Natural killer cell (primary cell): Measurements from ENCODE around the gene NAT16. TPM values are rescaled to one million over a fixed set of nuclear protein-coding genes. Genes with fewer than 3 reads are reported as not detected.
A peak's percentile ranks its signal among the peaks of the same experiment; 100 is the strongest.

ENCODE experiments used
- ATAC-seq, 3 donors: fragments of 150-1000 bp in 2 of 3; fragments of 200-7000 bp in 1 of 3; cut with Tn5 transposase; 1 replicate in 1 of 3; 2 replicates in 2 of 3; pipeline ENCODE4 v1.10.0; 2021; ENCODE audit warnings: mild to moderate bottlenecking in 2 of 3, moderate library complexity in 2 of 3
- DNase-seq, 2 donors: peaks; one replicate each; pipeline versions ENCODE4 v3.0.0 to v3.0.0-alpha.2; 2013 to 2021; ENCODE audit warnings: mixed read lengths in 1 of 2
- H3K27ac ChIP-seq: one replicate; pipeline ENCODE4 v1.5.1; 2013; ENCODE audit warnings: mild to moderate bottlenecking, low read length
- H3K27me3 ChIP-seq: one replicate; pipeline ENCODE4 v1.6.1; 2013; ENCODE audit warnings: low read length; ENCODE audit not compliant: control insufficient read depth, insufficient read depth
- H3K36me3 ChIP-seq: one replicate; pipeline ENCODE4 v1.6.1; 2013; ENCODE audit warnings: low read length; ENCODE audit not compliant: control insufficient read depth, insufficient read depth
- H3K4me1 ChIP-seq: one replicate; pipeline ENCODE4 v1.6.1; 2013; ENCODE audit warnings: low read length; ENCODE audit not compliant: control insufficient read depth, insufficient read depth
- H3K4me3 ChIP-seq: one replicate; pipeline ENCODE4 v1.5.1; 2013; ENCODE audit warnings: low read length
- H3K9me3 ChIP-seq: one replicate; pipeline ENCODE4 v1.6.1; 2013; ENCODE audit warnings: low read length; ENCODE audit not compliant: control insufficient read depth, insufficient read depth
- H3K27ac Mint-ChIP-seq, 2 donors: one replicate each; pipeline ENCODE4 v1.8.0; 2022; ENCODE audit warnings: mild to moderate bottlenecking in 2 of 2, mixed read lengths in 2 of 2, moderate library complexity in 1 of 2
- H3K27me3 Mint-ChIP-seq, 2 donors: one replicate each; pipeline ENCODE4 v1.8.0; 2022; ENCODE audit warnings: low read depth in 2 of 2, mixed read lengths in 2 of 2
- H3K36me3 Mint-ChIP-seq: one replicate; pipeline ENCODE4 v1.8.0; 2022; ENCODE audit warnings: mixed read lengths
- H3K4me1 Mint-ChIP-seq, 2 donors: one replicate each; pipeline ENCODE4 v1.8.0; 2022; ENCODE audit warnings: mixed read lengths in 2 of 2
- H3K4me3 Mint-ChIP-seq: one replicate; pipeline ENCODE4 v1.8.0; 2022; ENCODE audit warnings: mild to moderate bottlenecking, moderate library complexity, mixed read lengths
- H3K9me3 Mint-ChIP-seq, 2 donors: one replicate each; pipeline ENCODE4 v1.8.0; 2022; ENCODE audit warnings: mixed read lengths in 2 of 2
- CTCF ChIP-seq: fragments of 200-600 bp; IDR thresholded peaks from one replicate; pipeline ENCODE4 v1.8.0; 2022; ENCODE audit warnings: antibody characterized with exemption
- WGBS: methylation state at CpG from one replicate; pipeline ENCODE4 v1.1.7; 2013; ENCODE audit warnings: missing lambda C conversion rate; ENCODE audit not compliant: insufficient coverage; 5-methylcytosine and 5-hydroxymethylcytosine counted together
- intact Hi-C: fragments of 100-400 bp; cut with micrococcal nuclease; formaldehyde crosslinking; loops from one replicate; pipeline ENCODE4 v1.14.2; 2022
- total RNA-seq, 4 donors: library from RNA; stranded (reverse); fragments of 120-200 nt in 1 of 4; gene quantifications; one replicate each; pipeline versions ENCODE4 v1.2.3 to v1.2.4, GENCODE V29; 2013 to 2022

Gene NAT16
- total RNA-seq, 3 donors from 2014 or later (not counting 1 experiment from before 2014, with no cell fraction given): not detected

GRCh38 chr7:101185258-101185839 is 5.3 kb upstream of the NAT16 start:
- Histone ChIP-seq H3K27ac (no peak overlapping the region), H3K4me3 (no peak overlapping the region), H3K9me3 (no peaks in the 10 kb centered on the region), H3K27me3 (peaks cover 8% of the 10 kb centered on the region), H3K4me1 (no peaks in the 10 kb centered on the region), H3K36me3 (no peaks in the 10 kb centered on the region)
- peaks cover 6 to 10% of the 10 kb centered on the region in 2 donors for H3K4me1 Mint-ChIP-seq
- peaks cover 17 to 30% of the 10 kb centered on the region in 2 donors for H3K27me3 Mint-ChIP-seq
- H3K36me3 Mint-ChIP-seq: no peaks in the 10 kb centered on the region
- no peak overlapping the region for H3K27ac Mint-ChIP-seq
- DNase-seq (no peak), ATAC-seq (no peak)
- WGBS: 72% methylated on average over 5 of the region's 5 CpGs
- intact Hi-C loops: no loop called here
- H3K4me3 Mint-ChIP-seq: no peak overlapping the region
- TF ChIP-seq CTCF: no peak
- H3K9me3 Mint-ChIP-seq: no peaks in the 10 kb centered on the region

DNA sequence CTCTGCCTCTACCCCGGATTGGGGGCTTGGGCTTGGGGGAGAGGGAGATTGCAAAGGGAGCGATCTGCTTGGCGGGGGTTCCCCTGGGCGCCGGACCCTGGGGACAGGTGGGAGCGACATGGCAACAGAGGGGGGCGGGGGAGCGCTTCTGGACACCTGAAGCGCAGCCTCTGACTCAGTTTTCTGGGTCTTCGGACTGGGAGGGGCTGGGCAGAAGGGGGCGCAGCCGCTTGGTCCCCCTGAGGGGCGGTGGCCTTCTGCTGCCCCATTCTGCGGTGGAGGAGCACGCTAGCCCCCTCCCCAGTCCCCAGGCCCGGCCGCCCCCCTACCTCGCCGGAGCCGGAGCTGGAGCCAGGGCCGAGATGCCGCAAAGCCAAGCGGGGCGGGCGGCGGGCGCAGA is 380 bp downstream of the NAT16 start:
- no peak for TF ChIP-seq CTCF
- H3K4me1 ChIP-seq: peaks cover 4% of the 10 kb centered on the region
- Mint-ChIP-seq H3K27ac (no peak overlapping the region), H3K4me3 (no peak overlapping the region), H3K36me3 (no peaks in the 10 kb centered on the region), H3K9me3 (no peaks in the 10 kb centered on the region), H3K4me1 (peaks cover 6 to 20% of the 10 kb centered on the region in 2 donors), H3K27me3 (peaks cover 51 to 63% of the 10 kb centered on the region in 2 donors)
- WGBS: 5% methylated on average over 27 of the region's 27 CpGs
- H3K27ac ChIP-seq: no peak overlapping the region
- intact Hi-C loops: no loop called here
- H3K27me3 ChIP-seq: peaks cover 32% of the 10 kb centered on the region
- ATAC-seq (no peak), DNase-seq (no peak)
- H3K9me3 ChIP-seq: no peaks in the 10 kb centered on the region
- H3K36me3 ChIP-seq: no peaks in the 10 kb centered on the region
- no peak overlapping the region for H3K4me3 ChIP-seq

GRCh38 chr7:101179117-101179516 is 976 bp downstream of the NAT16 start:
- H3K4me1 ChIP-seq: peaks cover 8% of the 10 kb centered on the region
- Mint-ChIP-seq H3K4me1 (peaks cover 10 to 26% of the 10 kb centered on the region in 2 donors), H3K27me3 (peaks cover 57 to 67% of the 10 kb centered on the region in 2 donors), H3K36me3 (no peaks in the 10 kb centered on the region), H3K27ac (no peak overlapping the region), H3K4me3 (no peak overlapping the region), H3K9me3 (no peaks in the 10 kb centered on the region)
- TF ChIP-seq CTCF: no peak
- no peak overlapping the region for H3K4me3 ChIP-seq
- no peak overlapping the region for H3K27ac ChIP-seq
- DNase-seq (peak in 1 of 2 donors; percentile 29), ATAC-seq (no peak)
- no peaks in the 10 kb centered on the region for H3K9me3 ChIP-seq
- H3K27me3 ChIP-seq: peaks cover 37% of the 10 kb centered on the region
- H3K36me3 ChIP-seq: no peaks in the 10 kb centered on the region
- intact Hi-C loops: no loop called here
- WGBS: 4% methylated on average over 16 of the region's 20 CpGs

GRCh38 chr7:101177644-101178043 is 2.4 kb downstream of the NAT16 start:
- H3K27ac ChIP-seq: no peak overlapping the region
- H3K27me3 ChIP-seq: peaks cover 52% of the 10 kb centered on the region
- no peak overlapping the region for H3K4me3 ChIP-seq
- ATAC-seq (no peak), DNase-seq (no peak)
- peaks cover 23% of the 10 kb centered on the region for H3K4me1 ChIP-seq
- intact Hi-C loops: no loop called here
- WGBS: 87% methylated on average over 2 of the region's 2 CpGs
- Mint-ChIP-seq H3K9me3 (no peaks in the 10 kb centered on the region), H3K27ac (no peak overlapping the region), H3K27me3 (peaks cover 60 to 76% of the 10 kb centered on the region in 2 donors), H3K4me3 (no peak overlapping the region), H3K4me1 (peaks cover 14 to 38% of the 10 kb centered on the region in 2 donors), H3K36me3 (no peaks in the 10 kb centered on the region)
- no peaks in the 10 kb centered on the region for H3K36me3 ChIP-seq
- no peak for TF ChIP-seq CTCF
- H3K9me3 ChIP-seq: peaks cover 4% of the 10 kb centered on the region
